VCaP (cell line): ENCODE data around the gene ANAPC7.
A peak's percentile ranks its signal among the peaks of the same experiment; 100 is the strongest.

Experiments used
- H3K27ac ChIP-seq: fragments of 450-650 bp; 2 replicates; pipeline ENCODE4 v1.5.1; 2017
- TF ChIP-seq, protein P1 (sequence below): fragments of 450-650 bp; conservative IDR thresholded peaks from 2 replicates; pipeline ENCODE4 v1.5.1; 2017; ENCODE audit warnings: mild to moderate bottlenecking, moderate library complexity

Gene ANAPC7

DNA sequence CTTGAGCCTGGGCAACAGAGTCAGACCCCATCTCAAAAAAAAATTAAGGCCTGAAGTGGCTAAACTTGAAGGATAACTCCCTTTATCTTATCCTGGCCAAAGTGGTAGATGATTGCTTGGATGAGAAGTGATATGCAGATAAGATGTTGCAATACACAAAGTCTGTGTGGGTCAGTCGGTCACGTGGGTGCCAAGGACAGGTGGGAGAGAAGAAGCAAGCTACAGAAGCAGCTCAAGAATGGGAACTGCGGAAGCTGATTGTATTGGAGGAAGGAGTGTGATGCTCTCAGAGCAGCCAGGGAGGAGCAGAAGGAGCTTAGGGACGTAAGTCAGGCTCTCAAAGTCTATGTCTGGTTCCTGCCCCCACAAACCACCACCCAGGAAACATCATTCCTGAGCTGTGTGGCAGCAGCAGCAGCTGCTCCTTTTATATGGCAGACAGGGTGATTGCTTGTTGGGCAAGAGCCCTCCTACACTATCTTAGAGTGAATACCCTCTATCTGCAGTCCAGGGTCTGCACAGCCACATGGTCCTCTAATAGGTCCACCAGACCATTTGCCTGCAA, 67.9 kb downstream of the ANAPC7 start:
- H3K27ac ChIP-seq, result peak overlapping the region; percentile 68; the same call in 1 of the 2 replicates
- TF ChIP-seq, protein P1, sequence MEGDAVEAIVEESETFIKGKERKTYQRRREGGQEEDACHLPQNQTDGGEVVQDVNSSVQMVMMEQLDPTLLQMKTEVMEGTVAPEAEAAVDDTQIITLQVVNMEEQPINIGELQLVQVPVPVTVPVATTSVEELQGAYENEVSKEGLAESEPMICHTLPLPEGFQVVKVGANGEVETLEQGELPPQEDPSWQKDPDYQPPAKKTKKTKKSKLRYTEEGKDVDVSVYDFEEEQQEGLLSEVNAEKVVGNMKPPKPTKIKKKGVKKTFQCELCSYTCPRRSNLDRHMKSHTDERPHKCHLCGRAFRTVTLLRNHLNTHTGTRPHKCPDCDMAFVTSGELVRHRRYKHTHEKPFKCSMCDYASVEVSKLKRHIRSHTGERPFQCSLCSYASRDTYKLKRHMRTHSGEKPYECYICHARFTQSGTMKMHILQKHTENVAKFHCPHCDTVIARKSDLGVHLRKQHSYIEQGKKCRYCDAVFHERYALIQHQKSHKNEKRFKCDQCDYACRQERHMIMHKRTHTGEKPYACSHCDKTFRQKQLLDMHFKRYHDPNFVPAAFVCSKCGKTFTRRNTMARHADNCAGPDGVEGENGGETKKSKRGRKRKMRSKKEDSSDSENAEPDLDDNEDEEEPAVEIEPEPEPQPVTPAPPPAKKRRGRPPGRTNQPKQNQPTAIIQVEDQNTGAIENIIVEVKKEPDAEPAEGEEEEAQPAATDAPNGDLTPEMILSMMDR, result no peak

DNA sequence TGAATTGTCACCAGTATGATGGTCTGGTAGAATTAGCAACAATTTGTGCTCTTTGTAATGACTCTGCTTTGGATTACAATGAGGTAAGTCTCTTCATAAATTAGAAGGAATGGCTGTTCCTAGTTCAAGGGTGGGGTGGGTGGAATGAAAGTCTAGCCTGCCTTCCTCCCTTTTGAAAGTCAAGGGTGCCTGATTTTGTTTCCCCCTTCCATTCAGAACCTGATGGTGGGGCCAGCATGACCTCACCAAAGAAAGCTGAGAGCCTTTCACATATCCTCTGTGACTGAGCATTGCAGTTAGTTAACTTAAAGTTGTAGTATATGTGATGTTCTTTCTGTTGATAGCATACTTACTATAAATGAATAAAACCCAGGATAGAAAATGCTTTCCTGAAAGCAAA, 70.3 kb downstream of the ANAPC7 start:
- H3K27ac ChIP-seq, result no peak overlapping the region
- TF ChIP-seq, protein P1, result no peak

DNA sequence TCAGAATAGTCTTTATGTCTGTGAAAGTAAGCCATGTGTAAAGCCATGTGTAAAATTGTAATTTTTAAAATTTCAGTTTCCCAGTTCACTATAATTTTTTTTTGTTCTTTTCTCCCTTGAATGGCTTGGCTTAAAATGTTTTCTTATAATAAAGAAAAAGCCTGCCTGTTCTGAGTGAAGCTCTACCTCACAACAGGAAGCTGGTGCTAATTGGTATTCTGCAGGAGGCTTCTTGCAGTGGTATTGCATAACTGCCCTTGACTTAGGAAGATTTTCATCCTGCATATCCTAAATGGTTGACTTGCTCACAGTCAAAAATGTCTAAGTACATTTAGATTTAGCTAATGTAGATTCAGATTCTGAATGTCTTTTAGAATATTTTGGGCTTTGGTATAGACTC, 73.0 kb downstream of the ANAPC7 start:
- TF ChIP-seq, protein P1, result no peak
- no peak overlapping the region for H3K27ac ChIP-seq

DNA sequence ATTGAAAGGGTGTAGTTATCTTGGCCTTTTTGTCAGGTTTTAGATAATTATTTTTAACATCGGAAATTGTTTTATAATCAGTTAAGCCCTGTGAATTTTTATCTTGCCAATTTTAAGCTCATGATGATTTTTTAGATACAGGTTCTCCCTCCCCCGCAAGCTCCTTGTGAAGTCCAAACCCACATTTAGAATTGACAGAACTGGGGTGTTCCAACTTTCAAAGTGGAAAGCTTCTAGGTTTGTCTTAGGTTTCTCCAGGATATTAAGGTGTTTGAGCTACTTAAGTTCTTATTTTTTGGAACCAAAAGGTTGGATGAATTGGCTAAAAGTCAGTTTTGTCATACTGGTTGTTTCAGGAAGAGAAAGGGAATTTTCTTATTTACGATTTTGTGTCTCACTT, 73.4 kb downstream of the ANAPC7 start:
- H3K27ac ChIP-seq, result no peak overlapping the region; the same call in 1 of the 2 replicates
- TF ChIP-seq, protein P1, result no peak

DNA sequence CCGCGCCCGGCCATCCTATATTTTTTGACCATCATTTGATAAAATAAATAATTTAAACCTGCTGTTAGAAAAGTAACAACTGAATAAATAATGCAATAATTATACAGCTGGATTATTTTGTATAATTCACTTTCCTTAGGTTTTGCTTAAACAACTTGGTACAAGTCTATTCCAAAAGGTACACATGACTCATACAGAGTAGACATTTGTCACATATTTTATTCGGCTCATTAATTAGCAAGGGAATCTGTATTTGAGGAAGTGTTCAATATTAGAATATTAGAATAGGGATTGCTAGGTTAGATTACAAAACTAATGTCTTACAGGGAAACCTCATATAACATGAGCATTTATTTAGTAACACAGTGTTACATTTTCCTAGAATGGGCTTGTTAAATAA, 73.8 kb downstream of the ANAPC7 start:
- H3K27ac ChIP-seq, result no peak overlapping the region; the same call in 1 of the 2 replicates
- TF ChIP-seq, protein P1, result no peak
